Measurements from ENCODE around the gene GLRB.

DNA sequence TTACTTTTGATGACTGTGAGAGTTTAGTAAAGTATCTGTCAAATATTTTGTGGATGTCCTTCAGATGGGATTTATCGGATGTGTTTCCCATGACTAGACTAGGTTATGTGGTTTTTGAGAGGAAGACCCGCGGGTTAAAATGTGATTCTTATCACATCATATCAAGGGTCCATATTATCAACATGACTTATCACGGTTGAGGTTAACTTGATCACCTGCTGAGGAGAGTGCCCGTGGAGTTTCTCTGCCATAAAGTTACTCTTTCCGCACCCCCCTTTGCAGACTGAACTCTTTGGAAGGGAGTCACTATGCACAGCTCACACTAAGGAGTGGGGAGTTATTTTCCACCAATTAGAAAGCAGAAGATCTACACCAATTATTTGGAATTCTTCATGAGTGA lies 38.7 kb downstream of the GLRB start:
- TF ChIP-seq, protein P1, sequence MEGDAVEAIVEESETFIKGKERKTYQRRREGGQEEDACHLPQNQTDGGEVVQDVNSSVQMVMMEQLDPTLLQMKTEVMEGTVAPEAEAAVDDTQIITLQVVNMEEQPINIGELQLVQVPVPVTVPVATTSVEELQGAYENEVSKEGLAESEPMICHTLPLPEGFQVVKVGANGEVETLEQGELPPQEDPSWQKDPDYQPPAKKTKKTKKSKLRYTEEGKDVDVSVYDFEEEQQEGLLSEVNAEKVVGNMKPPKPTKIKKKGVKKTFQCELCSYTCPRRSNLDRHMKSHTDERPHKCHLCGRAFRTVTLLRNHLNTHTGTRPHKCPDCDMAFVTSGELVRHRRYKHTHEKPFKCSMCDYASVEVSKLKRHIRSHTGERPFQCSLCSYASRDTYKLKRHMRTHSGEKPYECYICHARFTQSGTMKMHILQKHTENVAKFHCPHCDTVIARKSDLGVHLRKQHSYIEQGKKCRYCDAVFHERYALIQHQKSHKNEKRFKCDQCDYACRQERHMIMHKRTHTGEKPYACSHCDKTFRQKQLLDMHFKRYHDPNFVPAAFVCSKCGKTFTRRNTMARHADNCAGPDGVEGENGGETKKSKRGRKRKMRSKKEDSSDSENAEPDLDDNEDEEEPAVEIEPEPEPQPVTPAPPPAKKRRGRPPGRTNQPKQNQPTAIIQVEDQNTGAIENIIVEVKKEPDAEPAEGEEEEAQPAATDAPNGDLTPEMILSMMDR (IDR thresholded peaks at IDR 0.05), result no peak
- TF ChIP-seq EZH2phosphoT487 (IDR thresholded peaks at IDR 0.05), result no peak
